Measurements from ENCODE around the gene AGPS. TPM values are rescaled to one million over a fixed set of nuclear protein-coding genes. Genes with fewer than 3 reads are reported as not detected.

The AGPS gene
- total RNA-seq, 2 experiments from 2014 or later = 2.1 to 9.6 TPM

GRCh38 chr2:177531706-177532105, 139.1 kb downstream of the AGPS start:
- CTCF ChIA-PET (ENCODE audit: unreplicated experiment) = no interaction called here
- Histone ChIP-seq H3K9me3 (ENCODE audit: low read length) (no peaks in the 10 kb centered on the region), H3K36me3 (ENCODE audit: insufficient read depth, low read length) (no peaks in the 10 kb centered on the region), H3K9me2 (ENCODE audit: insufficient read depth, low read length) (no peaks in the 10 kb centered on the region), H3K27ac (ENCODE audit: low read depth, low read length, poor library complexity, severe bottlenecking) (no peak overlapping the region), H3K4me3 (ENCODE audit: low read depth, low read length, poor library complexity, severe bottlenecking) (no peak overlapping the region), H2AFZ (ENCODE audit: low read length) (no peak overlapping the region), H3K79me2 (ENCODE audit: insufficient read depth, low read depth, low read length) (no peaks in the 10 kb centered on the region), H3K4me2 (ENCODE audit: low read length) (no peak overlapping the region), H4K20me1 (ENCODE audit: insufficient read depth, low read length) (no peaks in the 10 kb centered on the region), H3K4me1 (ENCODE audit: insufficient read depth, low read length, poor library complexity, severe bottlenecking) (no peaks in the 10 kb centered on the region)
- DNase-seq (ENCODE audit: low spot score) = no peak
- POLR2A ChIA-PET = interaction anchor here (1.0 to 2.1 kb wide), 4 partner anchors 8 to 34 kb away, joined by 3 to 6 read pairs (median 5); no protein-coding TSS in a partner anchor
- BruUV-seq (replicated peaks) = no TSS peak
- intact Hi-C loops (cut with micrococcal nuclease; ENCODE audit: unreplicated experiment) = no loop called here
- TF ChIP-seq CTCF (conservative IDR thresholded peaks at IDR 0.05; ENCODE audit: low read length) (no peak), EZH2phosphoT487 (IDR thresholded peaks at IDR 0.05; ENCODE audit: borderline replicate concordance, low read depth, low read length) (no peak)

- no peaks in the 10 kb centered on the region for H3K4me1 ChIP-seq (ENCODE audit: insufficient read depth, low read length, poor library complexity, severe bottlenecking)
- BruUV-seq (replicated peaks) = no TSS peak
- no peaks in the 10 kb centered on the region for H3K9me2 ChIP-seq (ENCODE audit: insufficient read depth, low read length)
- TF ChIP-seq EZH2phosphoT487 (IDR thresholded peaks at IDR 0.05; ENCODE audit: borderline replicate concordance, low read depth, low read length) (no peak), CTCF (conservative IDR thresholded peaks at IDR 0.05; ENCODE audit: low read length) (no peak)
- no peak overlapping the region for H3K27ac ChIP-seq (ENCODE audit: low read depth, low read length, poor library complexity, severe bottlenecking)
- POLR2A ChIA-PET = interaction anchor here (1.0 to 2.1 kb wide), 3 partner anchors 9 to 35 kb away, joined by 4 to 6 read pairs (median 6); no protein-coding TSS in a partner anchor
- CTCF ChIA-PET (ENCODE audit: unreplicated experiment) = no interaction called here
- H3K4me3 ChIP-seq (ENCODE audit: low read depth, low read length, poor library complexity, severe bottlenecking) = no peak overlapping the region
- no peaks in the 10 kb centered on the region for H3K9me3 ChIP-seq (ENCODE audit: low read length)
- H3K4me2 ChIP-seq (ENCODE audit: low read length) = no peak overlapping the region
- no peak overlapping the region for H2AFZ ChIP-seq (ENCODE audit: low read length)
- H3K79me2 ChIP-seq (ENCODE audit: insufficient read depth, low read depth, low read length) = no peaks in the 10 kb centered on the region
- no peaks in the 10 kb centered on the region for H3K36me3 ChIP-seq (ENCODE audit: insufficient read depth, low read length)
- no peaks in the 10 kb centered on the region for H4K20me1 ChIP-seq (ENCODE audit: insufficient read depth, low read length)
- DNase-seq (ENCODE audit: low spot score) = no peak
- intact Hi-C loops (cut with micrococcal nuclease; ENCODE audit: unreplicated experiment) = no loop called here
Observed at GRCh38 chr2:177532567-177532966, 140.0 kb downstream of the AGPS start.

- no TSS peak for BruUV-seq (replicated peaks)
- intact Hi-C loops (cut with micrococcal nuclease; ENCODE audit: unreplicated experiment) = no loop called here
- no peaks in the 10 kb centered on the region for H3K9me2 ChIP-seq (ENCODE audit: insufficient read depth, low read length)
- H4K20me1 ChIP-seq (ENCODE audit: insufficient read depth, low read length) = no peaks in the 10 kb centered on the region
- ChIA-PET CTCF (ENCODE audit: unreplicated experiment) (no interaction called here), POLR2A (interaction anchor here (0.6 to 1.0 kb wide), 3 partner anchors 14 to 140 kb away, joined by 3 to 4 read pairs (median 4); no protein-coding TSS in a partner anchor)
- no peak overlapping the region for H3K4me2 ChIP-seq (ENCODE audit: low read length)
- H3K79me2 ChIP-seq (ENCODE audit: insufficient read depth, low read depth, low read length) = no peaks in the 10 kb centered on the region
- DNase-seq (ENCODE audit: low spot score) = no peak
- H3K36me3 ChIP-seq (ENCODE audit: insufficient read depth, low read length) = no peaks in the 10 kb centered on the region
- no peak overlapping the region for H3K27ac ChIP-seq (ENCODE audit: low read depth, low read length, poor library complexity, severe bottlenecking)
- TF ChIP-seq CTCF (conservative IDR thresholded peaks at IDR 0.05; ENCODE audit: low read length) = no peak
- H2AFZ ChIP-seq (ENCODE audit: low read length) = no peak overlapping the region
- no peaks in the 10 kb centered on the region for H3K4me1 ChIP-seq (ENCODE audit: insufficient read depth, low read length, poor library complexity, severe bottlenecking)
- no peaks in the 10 kb centered on the region for H3K9me3 ChIP-seq (ENCODE audit: low read length)
- no peak overlapping the region for H3K4me3 ChIP-seq (ENCODE audit: low read depth, low read length, poor library complexity, severe bottlenecking)
Observed at GRCh38 chr2:177533253-177533652, 140.7 kb downstream of the AGPS start.
